Stimulated activated CD4-positive, alpha-beta T cell treated with anti-CD3 and anti-CD28 coated beads, Interleukin-1b, Interleukin-23, amount 100 ng/mL, for 48 hours (primary cell): ENCODE measurements around the gene LAMA4.

ENCODE experiments used
- DNase-seq: peaks from one replicate; pipeline ENCODE4 v3.0.0-alpha.2; 2020

LAMA4 gene

DNA sequence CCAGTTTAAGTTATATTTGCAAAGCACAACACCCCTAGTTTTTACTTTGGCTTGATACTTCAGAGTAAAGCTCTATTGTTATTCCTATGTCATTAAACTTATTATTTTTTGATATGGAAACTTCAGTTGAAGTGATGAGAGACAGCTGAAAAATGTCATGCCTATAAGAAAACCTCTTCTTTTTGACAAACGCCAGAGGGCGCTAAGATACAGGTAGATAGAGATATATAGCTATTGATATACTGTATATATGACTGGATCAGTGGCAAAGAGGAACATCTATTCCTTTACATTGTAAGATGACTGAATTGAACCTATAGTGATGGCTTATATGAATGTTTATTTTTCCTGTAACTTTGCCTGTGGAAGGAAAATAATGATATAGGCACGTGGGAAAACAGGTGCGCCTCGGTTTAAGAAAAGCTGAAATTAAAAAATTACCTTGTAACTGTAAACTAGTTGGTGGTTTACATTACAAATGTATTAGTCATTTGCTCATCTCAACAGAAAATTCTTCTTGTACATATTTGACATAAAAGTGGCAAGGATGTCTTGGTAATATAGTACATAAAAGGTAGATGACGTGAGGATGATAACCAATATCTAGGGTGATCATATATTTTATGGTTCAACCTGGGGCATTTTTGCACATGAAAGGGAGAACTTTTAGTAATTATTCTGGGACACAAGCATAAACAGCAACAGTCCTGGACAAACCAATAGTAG, 74.1 kb downstream of the LAMA4 start:
- DNase-seq, result peak; percentile 3

DNA sequence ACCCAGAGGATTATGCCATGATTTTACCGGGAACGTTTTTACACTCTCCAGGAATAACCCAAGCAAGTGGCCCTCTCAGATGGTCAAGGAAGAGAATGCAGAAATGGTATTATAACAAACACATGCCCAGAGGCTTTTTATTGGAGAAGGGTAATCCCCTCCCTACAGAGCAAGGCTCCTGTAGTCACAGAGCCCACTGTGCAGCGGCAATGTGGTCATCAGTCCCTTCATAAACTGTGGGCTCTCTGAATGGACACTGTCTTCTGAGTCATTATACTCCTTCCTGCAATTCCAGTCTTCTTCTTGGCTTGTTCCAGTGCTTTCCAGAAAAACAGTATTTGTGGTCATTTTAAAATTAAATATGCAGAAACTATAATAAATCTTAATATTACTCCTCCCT, 74.7 kb downstream of the LAMA4 start:
- DNase-seq, result no peak

DNA sequence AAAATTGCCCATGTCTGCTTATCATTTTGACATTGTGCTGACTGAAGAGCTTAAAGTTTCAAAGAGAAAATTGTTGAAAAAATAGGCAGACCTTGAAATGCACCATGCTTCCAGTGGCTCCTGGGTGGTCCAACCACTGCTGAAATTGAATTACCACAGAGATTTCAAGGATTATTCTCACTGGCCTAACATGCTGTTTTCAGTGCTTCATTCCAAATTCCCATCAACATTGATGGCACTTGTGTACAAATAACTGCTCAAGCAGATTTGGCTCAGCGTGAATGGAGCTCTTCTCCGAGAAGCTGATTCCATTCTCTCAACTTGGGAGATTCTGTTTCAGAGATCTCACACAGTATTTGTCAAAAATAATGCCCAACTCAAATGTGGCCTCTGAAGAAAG, 75.5 kb downstream of the LAMA4 start:
- DNase-seq, result no peak

GRCh38 chr6:112177092-112177491, 77.3 kb downstream of the LAMA4 start:
- no peak for DNase-seq

- DNase-seq, result no peak
Observed at GRCh38 chr6:112176175-112176574, 78.2 kb downstream of the LAMA4 start.

DNA sequence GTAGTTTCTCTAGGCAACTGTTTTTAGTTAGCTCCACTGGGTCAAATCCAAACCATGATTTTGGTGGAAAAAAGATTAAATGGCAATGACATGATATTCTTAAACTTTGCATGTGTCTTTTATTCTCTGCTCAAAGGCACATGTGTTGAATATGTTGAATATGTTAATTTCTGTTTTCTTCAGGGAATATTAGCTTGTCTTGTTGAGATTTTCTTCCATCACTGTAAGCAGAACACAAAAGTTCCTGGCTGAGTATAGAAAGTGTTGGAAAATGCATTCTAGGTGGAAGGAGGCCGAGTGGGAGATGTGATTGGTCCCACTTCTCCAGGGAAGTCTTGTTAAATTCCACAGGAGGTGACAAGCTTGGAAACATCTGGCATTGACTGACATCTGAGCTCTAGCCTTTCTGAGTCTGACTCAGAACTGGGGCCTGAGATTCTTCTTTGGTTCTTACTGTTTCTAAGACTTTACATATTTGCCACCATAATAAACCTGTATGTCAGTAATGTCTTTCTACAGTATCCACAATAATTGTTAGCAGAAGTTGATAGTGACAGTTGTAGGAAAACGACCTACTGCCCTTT, 81.1 kb downstream of the LAMA4 start:
- no peak for DNase-seq

DNA sequence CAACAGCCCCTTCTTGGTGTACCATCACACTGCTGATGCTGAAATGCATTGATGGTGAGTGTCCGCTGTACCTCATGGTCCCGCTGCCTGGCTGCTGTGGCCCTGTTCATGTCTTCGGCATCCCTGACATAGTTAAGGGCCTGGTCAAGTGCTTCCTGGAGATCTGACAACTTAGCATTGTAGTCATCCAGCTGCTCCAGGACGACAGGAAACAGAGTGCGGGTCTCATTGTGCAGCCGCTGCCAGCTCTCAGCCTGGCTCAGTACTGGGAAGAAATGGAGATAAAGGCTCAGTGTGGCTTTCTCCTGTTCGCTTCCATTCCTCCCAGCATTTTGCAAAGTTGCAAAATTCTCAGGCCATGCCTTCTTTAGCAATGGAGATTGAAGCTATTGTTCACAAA, 81.8 kb downstream of the LAMA4 start:
- no peak for DNase-seq

DNA sequence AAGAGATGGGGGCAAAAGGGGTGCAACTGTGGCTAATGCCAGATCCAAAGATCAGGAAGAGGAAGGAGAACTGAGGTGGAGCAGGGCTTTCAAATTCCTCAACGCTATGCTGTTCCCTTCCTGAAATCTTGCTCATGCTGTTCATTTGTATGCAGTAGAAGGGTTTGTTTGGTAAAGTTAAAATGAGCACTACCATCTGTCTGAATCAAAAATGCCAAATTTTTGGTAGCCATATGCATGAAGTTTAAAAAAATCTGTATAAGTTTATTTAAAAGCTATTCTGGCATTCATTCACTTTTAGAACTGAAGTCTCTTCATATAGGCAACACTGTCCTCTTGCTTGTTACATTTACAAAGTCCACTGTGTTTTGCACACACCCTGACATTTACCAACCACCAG, 84.8 kb downstream of the LAMA4 start:
- no peak for DNase-seq

GRCh38 chr6:112163295-112164257, 90.8 kb downstream of the LAMA4 start:
- DNase-seq, result peak; percentile 78

- DNase-seq, result no peak
Observed at GRCh38 chr6:112160745-112161144, 93.6 kb downstream of the LAMA4 start.

DNA sequence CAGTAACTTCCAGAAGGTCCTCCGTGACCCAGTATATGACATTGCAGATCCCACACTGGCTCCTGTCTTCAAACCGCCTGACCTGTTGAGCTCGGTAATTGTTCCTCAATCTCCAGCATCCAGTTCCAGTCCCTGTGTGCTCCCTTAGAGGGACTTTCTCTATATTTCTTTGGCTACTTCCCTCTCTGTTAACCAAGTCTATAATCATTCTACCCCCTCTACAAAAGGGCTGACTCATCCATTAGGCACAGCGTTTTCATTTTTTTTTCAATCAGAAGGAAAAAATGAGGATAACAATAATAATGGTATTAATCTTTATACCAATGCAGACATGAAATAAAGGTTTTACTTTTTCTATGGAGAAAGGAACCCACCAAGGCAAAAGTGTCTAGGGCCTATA, 97.7 kb downstream of the LAMA4 start:
- no peak for DNase-seq

DNA sequence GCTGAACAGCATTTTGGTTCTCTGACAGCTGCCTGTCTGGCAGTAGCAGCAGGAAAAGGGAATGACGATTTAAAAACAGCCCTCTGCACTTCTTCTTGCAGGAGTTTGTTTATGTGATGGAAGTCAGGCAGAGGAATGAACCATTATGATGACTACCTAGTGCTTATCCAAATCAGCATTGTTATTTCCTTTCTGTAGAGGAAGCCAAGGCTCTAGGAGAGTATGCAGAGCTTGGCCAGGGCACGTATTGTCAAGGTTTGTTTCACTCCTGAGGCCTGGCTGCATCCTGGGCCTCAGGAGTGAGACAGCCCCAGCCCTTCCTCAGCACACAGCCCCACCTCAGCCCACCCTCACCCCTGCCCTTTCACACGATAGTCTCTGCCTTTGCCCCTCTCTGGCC, 98.5 kb downstream of the LAMA4 start:
- no peak for DNase-seq

DNA sequence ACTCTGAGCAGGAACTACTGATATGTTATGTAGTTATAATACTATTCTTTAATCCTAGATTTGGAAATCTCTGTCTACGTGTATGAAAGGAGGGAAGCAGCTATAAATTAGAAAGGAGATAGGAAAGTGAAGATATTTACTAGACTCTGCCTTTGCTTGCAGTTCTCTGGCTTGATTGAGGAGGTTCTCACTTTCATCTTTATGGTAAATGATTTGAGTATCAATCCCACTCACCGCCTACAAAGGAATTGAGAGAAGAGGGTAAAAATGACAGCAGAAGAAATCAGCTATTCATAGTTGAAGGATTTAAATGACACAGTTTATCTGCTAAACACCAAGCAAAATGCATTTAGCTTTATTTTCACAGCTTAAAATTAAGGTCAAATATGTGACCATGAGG, 99.7 kb downstream of the LAMA4 start:
- DNase-seq, result no peak

GRCh38 chr6:112153926-112154607, 100.3 kb downstream of the LAMA4 start:
- no peak for DNase-seq

- no peak for DNase-seq
Observed at GRCh38 chr6:112150363-112150762, 104.0 kb downstream of the LAMA4 start.

DNA sequence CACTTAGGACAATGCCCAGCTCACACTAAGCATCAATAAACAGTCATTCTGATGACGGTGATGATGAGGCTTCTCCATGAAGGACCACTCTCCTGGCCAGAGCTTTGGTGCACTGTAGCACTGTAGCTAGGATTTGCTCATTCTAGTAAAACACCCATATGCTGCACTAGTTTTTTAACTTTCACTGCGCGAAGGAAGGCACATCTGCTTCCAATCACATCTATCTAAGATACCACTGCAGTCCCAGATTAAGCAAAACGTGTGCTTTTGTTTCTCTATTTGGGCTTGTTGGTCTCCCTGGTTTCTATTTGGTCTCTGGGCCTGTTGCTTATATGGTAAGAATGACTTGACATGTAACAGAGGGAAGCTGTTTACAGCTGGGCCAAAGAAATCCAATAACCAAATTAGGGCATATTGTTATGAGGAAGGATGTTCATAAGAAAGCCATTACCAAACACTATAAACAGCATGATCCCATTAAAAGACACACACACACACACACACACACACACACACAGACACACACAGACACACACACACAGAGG, 104.6 kb downstream of the LAMA4 start:
- no peak for DNase-seq

DNA sequence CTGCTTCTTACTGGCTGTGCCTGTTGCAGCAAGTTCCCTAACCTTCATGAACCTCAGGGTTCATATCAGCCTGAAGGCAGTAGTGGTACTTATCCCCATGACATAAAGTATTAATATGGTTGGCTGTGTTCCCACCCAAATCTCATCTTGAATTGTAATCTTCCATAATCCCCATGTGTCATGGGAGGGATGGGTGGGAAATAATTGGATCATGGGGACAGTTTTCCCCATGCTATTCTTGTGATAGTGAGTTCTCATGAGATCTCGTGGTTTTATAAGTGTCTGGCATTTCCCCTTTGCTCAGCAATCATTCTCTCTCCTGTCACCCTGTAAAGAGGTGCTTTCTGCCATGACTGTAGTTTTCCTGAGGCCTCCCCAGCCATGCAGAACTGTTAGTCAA, 105.1 kb downstream of the LAMA4 start:
- no peak for DNase-seq

GRCh38 chr6:112148103-112148502, 106.3 kb downstream of the LAMA4 start:
- no peak for DNase-seq

- DNase-seq, result no peak
Observed at GRCh38 chr6:112145080-112145573, 109.2 kb downstream of the LAMA4 start.

DNA sequence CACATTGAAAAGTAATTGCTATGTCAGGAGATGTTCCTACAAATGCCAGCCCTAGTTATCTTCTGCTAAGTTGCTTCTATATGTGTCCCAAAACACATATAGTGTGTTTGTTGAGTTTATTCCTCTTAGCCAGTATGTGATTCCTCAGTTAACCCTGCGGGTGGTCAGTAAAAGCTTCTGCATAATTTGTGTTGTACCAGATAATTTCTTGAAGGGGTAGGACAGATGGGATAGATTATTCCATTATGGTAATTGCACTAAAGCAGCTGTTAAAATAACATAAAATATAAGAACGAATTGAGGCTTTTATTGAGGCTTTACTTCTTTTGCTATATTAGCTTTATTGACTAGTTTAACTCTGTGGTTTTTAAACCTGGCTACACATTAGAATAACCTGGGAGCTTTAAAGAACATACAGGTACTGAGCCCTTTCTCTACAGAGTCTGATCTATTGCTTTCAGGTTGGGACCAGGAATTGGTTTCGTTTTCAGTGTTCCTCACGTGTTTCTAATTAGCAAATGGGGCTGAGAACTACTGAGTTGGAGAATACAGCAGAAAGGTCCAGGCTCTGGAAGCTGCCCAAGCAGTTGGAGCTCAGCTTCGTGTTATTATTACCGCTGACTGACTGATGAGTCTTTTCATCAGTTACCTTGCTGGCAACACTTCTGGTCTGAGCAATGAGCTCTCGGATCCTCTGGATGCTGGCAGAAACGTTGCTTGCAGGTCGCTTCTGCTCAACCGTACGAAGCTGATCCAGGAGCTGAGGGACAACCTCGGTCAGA, 110.0 kb downstream of the LAMA4 start:
- DNase-seq, result no peak

- no peak for DNase-seq
Observed at GRCh38 chr6:112141707-112142106, 112.7 kb downstream of the LAMA4 start.

- no peak for DNase-seq
Observed at GRCh38 chr6:112139052-112139451, 115.3 kb downstream of the LAMA4 start.
